ENCODE data around the gene ACTR3.

GRCh38 chr2:114011713-114012112, 121.8 kb downstream of the ACTR3 start:
- TF ChIP-seq CTCF (IDR thresholded peaks at IDR 0.05) (no peak), POLR2A (IDR thresholded peaks at IDR 0.05) (no peak)
